ENCODE results near the gene GOSR2. TPM values are rescaled to one million over a fixed set of nuclear protein-coding genes. Genes with fewer than 3 reads are reported as not detected.

The GOSR2 gene
- total and polyA plus RNA-seq, 2 of the 4 experiments (the other 2 are of a cell fraction), result 63.4 to 75.6 TPM

DNA sequence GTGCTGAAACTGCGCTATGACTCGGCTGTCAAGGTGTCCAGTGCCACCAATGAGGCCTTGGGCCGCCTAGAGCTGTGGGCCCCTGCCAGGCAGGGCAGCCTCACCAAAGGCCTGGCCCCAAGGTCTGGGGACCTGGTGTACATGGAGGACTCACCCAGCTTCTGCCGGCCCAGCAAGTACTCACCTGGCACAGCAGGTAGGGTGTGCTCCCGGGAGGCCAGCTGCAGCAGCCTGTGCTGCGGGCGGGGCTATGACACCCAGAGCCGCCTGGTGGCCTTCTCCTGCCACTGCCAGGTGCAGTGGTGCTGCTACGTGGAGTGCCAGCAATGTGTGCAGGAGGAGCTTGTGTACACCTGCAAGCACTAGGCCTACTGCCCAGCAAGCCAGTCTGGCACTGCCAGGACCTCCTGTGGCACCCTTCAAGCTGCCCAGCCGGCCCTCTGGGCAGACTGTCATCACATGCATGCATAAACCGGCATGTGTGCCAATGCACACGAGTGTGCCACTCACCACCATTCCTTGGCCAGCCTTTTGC lies 46.5 kb upstream of the GOSR2 start:
- no peaks in the 10 kb centered on the region for H3K4me1 ChIP-seq (ENCODE audit: control insufficient read depth, insufficient read depth, low read length)
- peaks cover 38% of the 10 kb centered on the region for H3K27me3 ChIP-seq (ENCODE audit: control insufficient read depth, insufficient read depth, low read length)
- ATAC-seq (ENCODE audit: low read depth) (no peak), DNase-seq (no peak)
- intact Hi-C loops (cut with micrococcal nuclease) (no loop called here), dilution Hi-C loops (cut with HindIII; ENCODE audit: low sequenced_read_pairs, unreplicated experiment) (no loop called here), in situ Hi-C loops (cut with MboI; ENCODE audit: low sequenced_read_pairs) (no loop called here)
- H3K9me1 ChIP-seq (ENCODE audit: insufficient read depth, low read length), result no peaks in the 10 kb centered on the region
- H2BK120ac ChIP-seq (ENCODE audit: low read depth, low read length), result no peak overlapping the region
- H3K9ac ChIP-seq (ENCODE audit: low read depth, low read length), result no peak overlapping the region
- H4K5ac ChIP-seq (ENCODE audit: low read depth, low read length), result no peak overlapping the region
- H3K9me3 ChIP-seq (ENCODE audit: control insufficient read depth, insufficient read depth, low read length), result no peaks in the 10 kb centered on the region
- WGBS, 2 experiments (ENCODE audit: extremely low coverage in 2 of 2, insufficient read length in 1 of 2), result 25% methylated on average over 4 of the region's 12 CpGs; no CpG with 5 or more reads in 1 of the 2 experiments
- no peak overlapping the region for H2BK20ac ChIP-seq (ENCODE audit: low read depth, low read length)
- no peak overlapping the region for H2AK5ac ChIP-seq (ENCODE audit: low read depth, low read length)
- no peak overlapping the region for H3K23ac ChIP-seq (ENCODE audit: low read depth, low read length)
- no peak overlapping the region for H3K4ac ChIP-seq (ENCODE audit: low read depth, low read length)
- ChIA-PET CTCF (no interaction called here), POLR2A (ENCODE audit: unreplicated experiment) (no interaction called here)
- H2AFZ ChIP-seq (replicated peaks; ENCODE audit: low read length, poor library complexity), result no peak overlapping the region
- no peak overlapping the region for H3K27ac ChIP-seq (ENCODE audit: insufficient read depth, low read length)
- no peaks in the 10 kb centered on the region for H3K79me1 ChIP-seq (ENCODE audit: low read depth in 1 of 2, low read length in 2 of 2)
- no peak overlapping the region for H3K4me3 ChIP-seq (ENCODE audit: insufficient read depth, low read depth, low read length)
- no peak overlapping the region for H3K18ac ChIP-seq (ENCODE audit: low read depth, low read length)
- no peak overlapping the region for H3K4me2 ChIP-seq (ENCODE audit: low read depth, low read length)
- H2AK9ac ChIP-seq (replicated peaks; ENCODE audit: low read depth, low read length, poor library complexity), result no peak overlapping the region
- no peak overlapping the region for H4K8ac ChIP-seq (ENCODE audit: low read depth in 2 of 2, low read length in 2 of 2)
- no peak overlapping the region for H2BK5ac ChIP-seq (ENCODE audit: low read depth, low read length, poor library complexity, severe bottlenecking)
- no peak overlapping the region for H3K14ac ChIP-seq (replicated peaks; ENCODE audit: low read depth, low read length)
- H3K56ac ChIP-seq (ENCODE audit: extremely low read depth, insufficient read depth, low read length), result no peak overlapping the region
- no peak overlapping the region for H4K91ac ChIP-seq (ENCODE audit: insufficient read depth, low read depth, low read length)
- BruUV-seq (replicated peaks), result no TSS peak
- no peaks in the 10 kb centered on the region for H3K36me3 ChIP-seq (ENCODE audit: control insufficient read depth, insufficient read depth, low read length)
- H4K20me1 ChIP-seq (ENCODE audit: insufficient read depth, low read length), result no peaks in the 10 kb centered on the region
- no peak overlapping the region for H2BK15ac ChIP-seq (ENCODE audit: low read depth, low read length)
- TF ChIP-seq CEBPB (IDR thresholded peaks at IDR 0.05; ENCODE audit: low read depth, low read length) (no peak), MAZ (IDR thresholded peaks at IDR 0.05; ENCODE audit: borderline replicate concordance, low read depth, low read length) (no peak), CHD1 (IDR thresholded peaks at IDR 0.05; ENCODE audit: low read depth, low read length) (no peak)
- TF ChIP-seq, protein P1, sequence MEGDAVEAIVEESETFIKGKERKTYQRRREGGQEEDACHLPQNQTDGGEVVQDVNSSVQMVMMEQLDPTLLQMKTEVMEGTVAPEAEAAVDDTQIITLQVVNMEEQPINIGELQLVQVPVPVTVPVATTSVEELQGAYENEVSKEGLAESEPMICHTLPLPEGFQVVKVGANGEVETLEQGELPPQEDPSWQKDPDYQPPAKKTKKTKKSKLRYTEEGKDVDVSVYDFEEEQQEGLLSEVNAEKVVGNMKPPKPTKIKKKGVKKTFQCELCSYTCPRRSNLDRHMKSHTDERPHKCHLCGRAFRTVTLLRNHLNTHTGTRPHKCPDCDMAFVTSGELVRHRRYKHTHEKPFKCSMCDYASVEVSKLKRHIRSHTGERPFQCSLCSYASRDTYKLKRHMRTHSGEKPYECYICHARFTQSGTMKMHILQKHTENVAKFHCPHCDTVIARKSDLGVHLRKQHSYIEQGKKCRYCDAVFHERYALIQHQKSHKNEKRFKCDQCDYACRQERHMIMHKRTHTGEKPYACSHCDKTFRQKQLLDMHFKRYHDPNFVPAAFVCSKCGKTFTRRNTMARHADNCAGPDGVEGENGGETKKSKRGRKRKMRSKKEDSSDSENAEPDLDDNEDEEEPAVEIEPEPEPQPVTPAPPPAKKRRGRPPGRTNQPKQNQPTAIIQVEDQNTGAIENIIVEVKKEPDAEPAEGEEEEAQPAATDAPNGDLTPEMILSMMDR (conservative IDR thresholded peaks at IDR 0.05; ENCODE audit: low read depth, low read length), result no peak
- TF ChIP-seq, protein P2, sequence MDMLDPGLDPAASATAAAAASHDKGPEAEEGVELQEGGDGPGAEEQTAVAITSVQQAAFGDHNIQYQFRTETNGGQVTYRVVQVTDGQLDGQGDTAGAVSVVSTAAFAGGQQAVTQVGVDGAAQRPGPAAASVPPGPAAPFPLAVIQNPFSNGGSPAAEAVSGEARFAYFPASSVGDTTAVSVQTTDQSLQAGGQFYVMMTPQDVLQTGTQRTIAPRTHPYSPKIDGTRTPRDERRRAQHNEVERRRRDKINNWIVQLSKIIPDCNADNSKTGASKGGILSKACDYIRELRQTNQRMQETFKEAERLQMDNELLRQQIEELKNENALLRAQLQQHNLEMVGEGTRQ (IDR thresholded peaks at IDR 0.05; ENCODE audit: low read depth, low read length), result no peak
